Cardiac fibroblast (primary cell): ENCODE data around the gene EPC1.
"Not testable (repeated sequence)": the region's sequence is repeated elsewhere in the genome, so short reads cannot be mapped to it uniquely, and the experiment has no call there.

Experiments
- DNase-seq, 2 donors: peaks; one replicate each; pipeline versions ENCODE4 v3.0.0 to v3.0.0-alpha.2; 2010; ENCODE audit warnings: low read depth in 2 of 2
- H3K4me3 ChIP-seq, 2 donors: replicated peaks in 1 of 2; 1 replicate in 1 of 2; 2 replicates in 1 of 2; pipeline ENCODE4 v1.5.1; 2011; ENCODE audit warnings: low read depth in 2 of 2, low read length in 2 of 2, mild to moderate bottlenecking in 2 of 2, moderate library complexity in 1 of 2
- TF ChIP-seq, protein P1 (sequence below): IDR thresholded peaks from one replicate; pipeline ENCODE4 v1.5.1; 2011; ENCODE audit warnings: low read depth, mild to moderate bottlenecking, low read length, inconsistent platforms

The EPC1 gene

GRCh38 chr10:32256613-32257437, 90.1 kb downstream of the EPC1 start:
- TF ChIP-seq, protein P1, sequence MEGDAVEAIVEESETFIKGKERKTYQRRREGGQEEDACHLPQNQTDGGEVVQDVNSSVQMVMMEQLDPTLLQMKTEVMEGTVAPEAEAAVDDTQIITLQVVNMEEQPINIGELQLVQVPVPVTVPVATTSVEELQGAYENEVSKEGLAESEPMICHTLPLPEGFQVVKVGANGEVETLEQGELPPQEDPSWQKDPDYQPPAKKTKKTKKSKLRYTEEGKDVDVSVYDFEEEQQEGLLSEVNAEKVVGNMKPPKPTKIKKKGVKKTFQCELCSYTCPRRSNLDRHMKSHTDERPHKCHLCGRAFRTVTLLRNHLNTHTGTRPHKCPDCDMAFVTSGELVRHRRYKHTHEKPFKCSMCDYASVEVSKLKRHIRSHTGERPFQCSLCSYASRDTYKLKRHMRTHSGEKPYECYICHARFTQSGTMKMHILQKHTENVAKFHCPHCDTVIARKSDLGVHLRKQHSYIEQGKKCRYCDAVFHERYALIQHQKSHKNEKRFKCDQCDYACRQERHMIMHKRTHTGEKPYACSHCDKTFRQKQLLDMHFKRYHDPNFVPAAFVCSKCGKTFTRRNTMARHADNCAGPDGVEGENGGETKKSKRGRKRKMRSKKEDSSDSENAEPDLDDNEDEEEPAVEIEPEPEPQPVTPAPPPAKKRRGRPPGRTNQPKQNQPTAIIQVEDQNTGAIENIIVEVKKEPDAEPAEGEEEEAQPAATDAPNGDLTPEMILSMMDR, result peak; percentile 97
- H3K4me3 ChIP-seq, result no peak overlapping the region
- DNase-seq, result peak; percentile 61 to 64

DNA sequence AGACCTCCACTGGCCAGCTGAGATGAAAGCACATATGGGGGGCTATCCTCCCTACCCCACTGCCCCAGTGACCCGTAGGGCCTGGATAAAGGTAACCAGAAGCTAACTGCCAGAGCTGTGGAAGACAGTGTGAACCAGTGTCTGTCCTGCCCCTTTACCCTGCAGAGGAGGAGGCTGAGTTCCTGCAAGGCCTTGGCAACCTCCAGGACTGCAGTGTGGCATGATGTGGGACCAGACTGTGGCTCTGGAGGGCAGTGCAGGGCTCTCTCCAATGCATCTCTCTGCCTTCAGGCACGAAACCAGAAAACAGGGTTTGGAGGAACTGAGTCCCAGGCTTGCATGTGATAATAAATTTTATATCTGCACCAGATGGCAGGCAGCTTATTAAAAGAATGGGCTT, 93.1 kb downstream of the EPC1 start:
- DNase-seq, result no peak
- TF ChIP-seq, protein P1, result no peak
- no peak overlapping the region for H3K4me3 ChIP-seq

- DNase-seq, result no peak
- TF ChIP-seq, protein P1, result no peak
- no peak overlapping the region for H3K4me3 ChIP-seq
Measured at GRCh38 chr10:32253276-32253675, 93.7 kb downstream of the EPC1 start.

- not testable (repeated sequence) for DNase-seq
Measured at GRCh38 chr10:32250489-32250888, 96.5 kb downstream of the EPC1 start.

GRCh38 chr10:32246685-32247084, 100.3 kb downstream of the EPC1 start:
- no peak for DNase-seq
- no peak overlapping the region for H3K4me3 ChIP-seq
- TF ChIP-seq, protein P1, result no peak

More at GRCh38 chr10:32250489-32250888, 96.5 kb downstream of the EPC1 start:
- H3K4me3 ChIP-seq, result not testable (repeated sequence)

DNA sequence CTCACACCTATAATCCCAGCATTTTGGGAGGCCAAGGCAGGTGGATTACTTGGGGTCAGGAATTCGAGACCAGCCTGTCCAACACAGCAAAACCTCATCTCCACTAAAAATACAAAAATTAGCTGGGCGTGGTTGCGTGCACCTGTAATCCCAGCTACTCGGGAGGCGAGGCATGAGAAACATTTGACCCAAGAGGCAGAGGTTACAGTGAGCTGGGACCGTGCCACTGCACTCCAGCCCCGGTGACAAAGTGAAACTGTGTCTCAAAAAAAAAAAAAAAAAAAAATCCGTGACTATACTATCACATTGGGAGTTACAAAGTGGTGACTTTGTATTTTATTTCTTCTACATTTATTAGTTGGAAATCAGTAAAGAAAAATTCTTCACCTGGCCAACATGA, 101.2 kb downstream of the EPC1 start:
- DNase-seq, result no peak
- TF ChIP-seq, protein P1, result no peak
- H3K4me3 ChIP-seq, result no peak overlapping the region

DNA sequence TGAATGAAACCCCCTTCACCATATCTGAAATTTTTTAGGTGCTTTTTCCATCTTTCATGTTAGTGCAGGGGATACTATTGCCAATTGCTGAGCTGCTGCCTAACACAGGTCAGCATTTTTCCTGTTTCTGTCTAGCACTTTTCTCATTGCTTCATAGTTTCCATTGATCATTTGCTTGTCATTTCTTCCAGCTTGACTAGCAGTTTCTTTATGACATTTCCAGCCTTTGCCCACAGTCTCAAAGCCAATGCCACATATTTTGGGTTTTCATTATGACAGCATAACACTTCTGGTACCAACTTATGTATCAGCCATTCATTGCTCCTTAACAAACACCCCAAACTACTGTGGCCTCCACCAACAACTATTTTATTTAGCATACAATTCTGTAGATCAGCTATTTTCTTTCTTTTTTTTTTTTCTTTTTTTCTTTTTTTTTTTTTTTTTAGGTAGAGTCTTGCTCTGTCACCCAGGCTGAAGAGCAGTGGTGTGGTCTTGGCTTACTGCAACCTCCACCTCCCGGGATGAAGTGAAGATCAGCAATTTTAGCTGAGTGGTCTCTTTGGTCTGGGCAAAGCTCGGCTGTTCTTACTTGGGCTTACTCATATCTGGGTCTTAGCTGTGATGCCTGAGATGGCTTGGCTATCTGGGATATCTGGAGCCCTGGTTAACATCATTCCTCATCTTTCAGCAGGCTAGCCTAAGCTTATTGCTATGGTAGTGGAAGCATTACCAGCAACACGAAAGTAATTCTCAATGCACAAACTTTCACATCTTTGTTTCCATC, 102.3 kb downstream of the EPC1 start:
- H3K4me3 ChIP-seq, result no peak overlapping the region
- no peak for DNase-seq
- TF ChIP-seq, protein P1, result no peak
